Measurements from ENCODE around the gene PCDHB9. TPM values are rescaled to one million over a fixed set of nuclear protein-coding genes. Genes with fewer than 3 reads are reported as not detected.
"Not testable (repeated sequence)": the region's sequence is repeated elsewhere in the genome, so short reads cannot be mapped to it uniquely, and the experiment has no call there.

The PCDHB9 gene
- total RNA-seq, 3 donors from 2014 or later, result not detected

- DNase-seq; H3K4me3 Mint-ChIP-seq; H3K36me3 Mint-ChIP-seq (ENCODE audit: insufficient read depth); H3K4me1 Mint-ChIP-seq (ENCODE audit: low read depth); H3K9me3 Mint-ChIP-seq; ATAC-seq: not testable (repeated sequence)
- H3K27me3 Mint-ChIP-seq (ENCODE audit: low read depth), result peaks cover 32% of the 10 kb centered on the region
Measured at GRCh38 chr5:141177577-141178191, 9.3 kb upstream of the PCDHB9 start, which contains the start of gene PCDHB8. Gene PCDHB8 (plus strand): TSS chr5:141177790. CDS start chr5:141178035, 245 bp downstream.

- not testable (repeated sequence) for H3K36me3 Mint-ChIP-seq (ENCODE audit: insufficient read depth); H3K4me1 Mint-ChIP-seq (ENCODE audit: low read depth); ATAC-seq; H3K9me3 Mint-ChIP-seq; H3K4me3 Mint-ChIP-seq; DNase-seq
- H3K27me3 Mint-ChIP-seq (ENCODE audit: low read depth), result peaks cover 31% of the 10 kb centered on the region
Measured at GRCh38 chr5:141179371-141179770, 7.6 kb upstream of the PCDHB9 start.

- not testable (repeated sequence) for DNase-seq; H3K36me3 Mint-ChIP-seq (ENCODE audit: insufficient read depth); H3K4me1 Mint-ChIP-seq (ENCODE audit: low read depth); H3K4me3 Mint-ChIP-seq; ATAC-seq
- H3K27me3 Mint-ChIP-seq (ENCODE audit: low read depth), result peaks cover 36% of the 10 kb centered on the region
- H3K9me3 Mint-ChIP-seq, result peaks cover 13% of the 10 kb centered on the region
Measured at GRCh38 chr5:141179876-141180275, 7.1 kb upstream of the PCDHB9 start.

- H3K9me3 Mint-ChIP-seq, result peaks cover 16% of the 10 kb centered on the region
- DNase-seq (no peak), ATAC-seq (no peak)
- no peak overlapping the region for H3K4me3 Mint-ChIP-seq
- no peaks in the 10 kb centered on the region for H3K36me3 Mint-ChIP-seq (ENCODE audit: insufficient read depth)
- peaks cover 40% of the 10 kb centered on the region for H3K27me3 Mint-ChIP-seq (ENCODE audit: low read depth)
- H3K4me1 Mint-ChIP-seq (ENCODE audit: low read depth), result no peaks in the 10 kb centered on the region
Measured at GRCh38 chr5:141180313-141180712, 6.6 kb upstream of the PCDHB9 start.

GRCh38 chr5:141182248-141182647 is 4.7 kb upstream of the PCDHB9 start, which contains the start of gene PCDHB16:
Gene PCDHB16 (plus strand): TSS chr5:141182387. CDS start chr5:141182560, 173 bp downstream.
- Mint-ChIP-seq H3K4me1 (ENCODE audit: low read depth) (peaks cover 3% of the 10 kb centered on the region), H3K27me3 (ENCODE audit: low read depth) (peaks cover 52% of the 10 kb centered on the region)

GRCh38 chr5:141184117-141184855 is 2.7 kb upstream of the PCDHB9 start:
- ATAC-seq; DNase-seq; H3K4me3 Mint-ChIP-seq; H3K36me3 Mint-ChIP-seq (ENCODE audit: insufficient read depth); H3K4me1 Mint-ChIP-seq (ENCODE audit: low read depth): not testable (repeated sequence)
- Mint-ChIP-seq H3K27me3 (ENCODE audit: low read depth) (peaks cover 63% of the 10 kb centered on the region), H3K9me3 (peaks cover 19% of the 10 kb centered on the region)

More at GRCh38 chr5:141182248-141182647, 4.7 kb upstream of the PCDHB9 start, which contains the start of gene PCDHB16:
- DNase-seq (no peak), ATAC-seq (no peak)
- no peaks in the 10 kb centered on the region for H3K36me3 Mint-ChIP-seq (ENCODE audit: insufficient read depth)
- no peak within 1 kb of the TSS for H3K4me3 Mint-ChIP-seq
- H3K9me3 Mint-ChIP-seq, result peaks cover 16% of the 10 kb centered on the region

GRCh38 chr5:141188682-141189081 is 1.7 kb downstream of the PCDHB9 start:
- Mint-ChIP-seq H3K9me3 (peaks cover 10% of the 10 kb centered on the region), H3K27me3 (ENCODE audit: low read depth) (peaks cover 62% of the 10 kb centered on the region)
- H3K4me3 Mint-ChIP-seq; H3K36me3 Mint-ChIP-seq (ENCODE audit: insufficient read depth); DNase-seq; H3K4me1 Mint-ChIP-seq (ENCODE audit: low read depth); ATAC-seq: not testable (repeated sequence)

- Mint-ChIP-seq H3K9me3 (peaks cover 10% of the 10 kb centered on the region), H3K27me3 (ENCODE audit: low read depth) (peaks cover 61% of the 10 kb centered on the region)
- not testable (repeated sequence) for H3K36me3 Mint-ChIP-seq (ENCODE audit: insufficient read depth); H3K4me3 Mint-ChIP-seq; ATAC-seq; DNase-seq; H3K4me1 Mint-ChIP-seq (ENCODE audit: low read depth)
Measured at GRCh38 chr5:141189131-141189530, 2.2 kb downstream of the PCDHB9 start.

GRCh38 chr5:141192110-141192725 is 5.3 kb downstream of the PCDHB9 start, which contains the start of gene PCDHB10:
Gene PCDHB10 (plus strand): TSS chr5:141192353. CDS start chr5:141192553, 200 bp downstream.
- no peak within 1 kb of the TSS for H3K4me3 Mint-ChIP-seq
- ATAC-seq, result no peak
- peaks cover 44% of the 10 kb centered on the region for H3K27me3 Mint-ChIP-seq (ENCODE audit: low read depth)
- H3K36me3 Mint-ChIP-seq (ENCODE audit: insufficient read depth), result peaks cover 3% of the 10 kb centered on the region
- H3K9me3 Mint-ChIP-seq, result peaks cover 21% of the 10 kb centered on the region
- H3K4me1 Mint-ChIP-seq (ENCODE audit: low read depth), result no peaks in the 10 kb centered on the region
- no peak for DNase-seq

GRCh38 chr5:141194332-141194731 is 7.4 kb downstream of the PCDHB9 start:
- peaks cover 36% of the 10 kb centered on the region for H3K9me3 Mint-ChIP-seq
- not testable (repeated sequence) for ATAC-seq; H3K4me3 Mint-ChIP-seq; H3K36me3 Mint-ChIP-seq (ENCODE audit: insufficient read depth); DNase-seq; H3K4me1 Mint-ChIP-seq (ENCODE audit: low read depth)
- H3K27me3 Mint-ChIP-seq (ENCODE audit: low read depth), result peaks cover 45% of the 10 kb centered on the region

GRCh38 chr5:141196363-141196762 is 9.4 kb downstream of the PCDHB9 start:
- Mint-ChIP-seq H3K36me3 (ENCODE audit: insufficient read depth) (peaks cover 1% of the 10 kb centered on the region), H3K4me3 (no peak overlapping the region), H3K27me3 (ENCODE audit: low read depth) (peaks cover 48% of the 10 kb centered on the region), H3K9me3 (peaks cover 45% of the 10 kb centered on the region), H3K4me1 (ENCODE audit: low read depth) (no peaks in the 10 kb centered on the region)
- DNase-seq (no peak), ATAC-seq (no peak)

GRCh38 chr5:141199359-141200235 is 12.6 kb downstream of the PCDHB9 start, which contains the start of gene PCDHB11:
Gene PCDHB11 (plus strand): TSS chr5:141199627. CDS start chr5:141199775, 148 bp downstream.
- peaks cover 48% of the 10 kb centered on the region for H3K9me3 Mint-ChIP-seq
- ATAC-seq (no peak), DNase-seq (no peak)
- H3K36me3 Mint-ChIP-seq (ENCODE audit: insufficient read depth), result peaks cover 1% of the 10 kb centered on the region
- H3K4me3 Mint-ChIP-seq, result no peak within 1 kb of the TSS
- peaks cover 47% of the 10 kb centered on the region for H3K27me3 Mint-ChIP-seq (ENCODE audit: low read depth)
- H3K4me1 Mint-ChIP-seq (ENCODE audit: low read depth), result no peaks in the 10 kb centered on the region

- H3K4me1 Mint-ChIP-seq (ENCODE audit: low read depth); DNase-seq; ATAC-seq; H3K4me3 Mint-ChIP-seq; H3K36me3 Mint-ChIP-seq (ENCODE audit: insufficient read depth): not testable (repeated sequence)
- peaks cover 47% of the 10 kb centered on the region for H3K27me3 Mint-ChIP-seq (ENCODE audit: low read depth)
- peaks cover 41% of the 10 kb centered on the region for H3K9me3 Mint-ChIP-seq
Measured at GRCh38 chr5:141201126-141201525, 14.2 kb downstream of the PCDHB9 start.

Data from activated T-cell treated with anti-CD3 and anti-CD28 coated beads, Interleukin-2, amount 50 U/mL, for 4 hours (primary cell).